Measurements from ENCODE around the gene LHX3.

GRCh38 chr9:136193127-136193890, 11.6 kb downstream of the LHX3 start:
- TF ChIP-seq, protein P1, sequence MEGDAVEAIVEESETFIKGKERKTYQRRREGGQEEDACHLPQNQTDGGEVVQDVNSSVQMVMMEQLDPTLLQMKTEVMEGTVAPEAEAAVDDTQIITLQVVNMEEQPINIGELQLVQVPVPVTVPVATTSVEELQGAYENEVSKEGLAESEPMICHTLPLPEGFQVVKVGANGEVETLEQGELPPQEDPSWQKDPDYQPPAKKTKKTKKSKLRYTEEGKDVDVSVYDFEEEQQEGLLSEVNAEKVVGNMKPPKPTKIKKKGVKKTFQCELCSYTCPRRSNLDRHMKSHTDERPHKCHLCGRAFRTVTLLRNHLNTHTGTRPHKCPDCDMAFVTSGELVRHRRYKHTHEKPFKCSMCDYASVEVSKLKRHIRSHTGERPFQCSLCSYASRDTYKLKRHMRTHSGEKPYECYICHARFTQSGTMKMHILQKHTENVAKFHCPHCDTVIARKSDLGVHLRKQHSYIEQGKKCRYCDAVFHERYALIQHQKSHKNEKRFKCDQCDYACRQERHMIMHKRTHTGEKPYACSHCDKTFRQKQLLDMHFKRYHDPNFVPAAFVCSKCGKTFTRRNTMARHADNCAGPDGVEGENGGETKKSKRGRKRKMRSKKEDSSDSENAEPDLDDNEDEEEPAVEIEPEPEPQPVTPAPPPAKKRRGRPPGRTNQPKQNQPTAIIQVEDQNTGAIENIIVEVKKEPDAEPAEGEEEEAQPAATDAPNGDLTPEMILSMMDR (IDR thresholded peaks at IDR 0.05) = no peak
- no peak for TF ChIP-seq POLR2A (IDR thresholded peaks at IDR 0.05)
